Measurements from ENCODE around the gene TRPM2.
A peak's percentile ranks its signal among the peaks of the same experiment; 100 is the strongest.

Gene TRPM2

GRCh38 chr21:44485254-44485793, 131.9 kb downstream of the TRPM2 start:
- peak; percentile 46 for DNase-seq (ENCODE audit: low read depth)

- no peak for DNase-seq (ENCODE audit: low read depth)
Observed at GRCh38 chr21:44485796-44486195, 132.4 kb downstream of the TRPM2 start.

- DNase-seq (ENCODE audit: low read depth) = no peak
Observed at GRCh38 chr21:44486302-44486701, 132.9 kb downstream of the TRPM2 start.

DNA sequence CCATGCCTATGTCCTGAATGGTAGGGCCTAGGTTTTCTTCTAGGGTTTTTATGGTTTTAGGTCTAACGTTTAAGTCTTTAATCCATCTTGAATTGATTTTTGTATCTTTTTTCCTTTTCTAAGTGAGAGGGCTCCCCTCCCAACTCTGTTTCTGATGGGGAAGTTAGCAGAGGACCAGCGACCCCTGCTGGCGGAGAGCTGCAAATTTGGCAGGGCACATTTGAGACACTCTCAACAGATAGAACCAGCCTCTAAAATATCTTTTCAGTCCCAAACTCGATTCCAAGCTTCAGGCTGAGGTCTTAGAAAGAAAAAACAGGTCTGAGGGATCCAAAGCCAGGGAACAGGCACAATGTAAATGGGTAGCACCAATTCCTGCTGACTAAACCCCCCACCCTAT, 134.4 kb downstream of the TRPM2 start:
- peak; percentile 50 for DNase-seq (ENCODE audit: low read depth)

DNA sequence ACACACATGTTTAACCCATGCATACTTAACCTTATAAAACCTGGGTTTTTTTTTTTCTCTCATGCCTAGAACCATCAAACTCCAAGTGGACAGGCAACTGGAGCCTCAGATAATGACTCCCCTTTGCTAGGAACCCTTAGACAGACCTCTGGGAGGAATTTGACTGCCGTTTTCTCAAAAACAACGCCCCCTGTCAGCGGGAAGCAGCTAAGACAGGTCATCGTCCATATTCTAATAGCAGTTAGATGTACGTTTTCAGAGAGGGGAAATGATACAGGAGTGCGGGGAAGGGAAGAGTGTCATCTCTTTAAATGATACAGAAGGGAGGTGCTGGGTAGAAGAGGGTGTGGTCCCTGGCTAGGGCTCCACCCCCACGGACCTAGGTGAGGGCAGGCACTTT, 136.5 kb downstream of the TRPM2 start:
- no peak for DNase-seq (ENCODE audit: low read depth)

- DNase-seq (ENCODE audit: low read depth) = no peak
Observed at GRCh38 chr21:44490405-44490804, 137.0 kb downstream of the TRPM2 start.

GRCh38 chr21:44490816-44491215, 137.4 kb downstream of the TRPM2 start:
- DNase-seq (ENCODE audit: low read depth) = no peak

All from iris pigment epithelial cell (primary cell).